H9 (cell line): Measurements from ENCODE around the gene P4HA1. TPM values are rescaled to one million over a fixed set of nuclear protein-coding genes. Genes with fewer than 3 reads are reported as not detected.

Experiments
- DNase-seq: peaks from one replicate; pipeline ENCODE4 v3.0.0-alpha.2; 2017
- H2AFZ ChIP-seq: one replicate; pipeline ENCODE4 v1.6.1; 2013; ENCODE audit warnings: mild to moderate bottlenecking, low read length, control low read depth, moderate library complexity
- H2AK5ac ChIP-seq: 2 replicates; pipeline ENCODE4 v1.6.1; 2013; ENCODE audit warnings: low read length, control low read depth, mixed read lengths; ENCODE audit not compliant: insufficient read length
- H2BK120ac ChIP-seq: one replicate; pipeline ENCODE4 v1.6.1; 2013; ENCODE audit warnings: low read depth, mild to moderate bottlenecking, low read length, control low read depth, inconsistent platforms; ENCODE audit not compliant: poor library complexity, severe bottlenecking
- H2BK12ac ChIP-seq: 2 replicates; pipeline ENCODE4 v1.6.1; 2013; ENCODE audit warnings: low read length, control low read depth, mixed read lengths, low read depth; ENCODE audit not compliant: insufficient read length
- H2BK15ac ChIP-seq: 2 replicates; pipeline ENCODE4 v1.6.1; 2013; ENCODE audit warnings: low read depth, low read length, control low read depth
- H2BK20ac ChIP-seq: one replicate; pipeline ENCODE4 v1.6.1; 2013; ENCODE audit warnings: low read depth, mild to moderate bottlenecking, low read length, control low read depth, inconsistent platforms; ENCODE audit not compliant: poor library complexity, severe bottlenecking
- H2BK5ac ChIP-seq: 2 replicates; pipeline ENCODE4 v1.6.1; 2013; ENCODE audit warnings: low read length, control low read depth, mixed read lengths; ENCODE audit not compliant: insufficient read length
- H3K14ac ChIP-seq: 2 replicates; pipeline ENCODE4 v1.6.1; 2013; ENCODE audit warnings: low read length, control low read depth; ENCODE audit not compliant: insufficient read depth
- H3K18ac ChIP-seq: 2 replicates; pipeline ENCODE4 v1.6.1; 2013; ENCODE audit warnings: low read depth, mild to moderate bottlenecking, mixed read lengths, low read length, control low read depth; ENCODE audit not compliant: insufficient read length
- H3K23ac ChIP-seq: 2 replicates; pipeline ENCODE4 v1.6.1; 2013; ENCODE audit warnings: low read length, control low read depth, mixed read lengths, low read depth; ENCODE audit not compliant: insufficient read length
- H3K23me2 ChIP-seq: 2 replicates; pipeline ENCODE4 v1.6.1; 2013; ENCODE audit warnings: low read depth, mild to moderate bottlenecking, mixed read lengths, low read length, control low read depth; ENCODE audit not compliant: insufficient read length, poor library complexity, severe bottlenecking
- H3K27ac ChIP-seq: 2 replicates; pipeline ENCODE4 v1.5.1; 2013; ENCODE audit warnings: low read length, control low read depth, mixed read lengths, low read depth; ENCODE audit not compliant: insufficient read length
- H3K27me3 ChIP-seq: 2 replicates; pipeline ENCODE4 v1.6.1; 2013; ENCODE audit warnings: low read length, control low read depth, inconsistent platforms; ENCODE audit not compliant: insufficient read depth
- H3K4ac ChIP-seq: 2 replicates; pipeline ENCODE4 v1.6.1; 2013; ENCODE audit warnings: low read depth, mild to moderate bottlenecking, control low read depth, inconsistent platforms, low read length, moderate library complexity
- H3K4me1 ChIP-seq: 2 replicates; pipeline ENCODE4 v1.6.1; 2013; ENCODE audit warnings: low read length, control low read depth, inconsistent platforms; ENCODE audit not compliant: insufficient read depth
- H3K4me2 ChIP-seq: 2 replicates; pipeline ENCODE4 v1.6.1; 2013; ENCODE audit warnings: low read length, control low read depth, mixed read lengths; ENCODE audit not compliant: insufficient read length, insufficient read depth
- H3K56ac ChIP-seq: 2 replicates; pipeline ENCODE4 v1.6.1; 2013; ENCODE audit warnings: low read depth, mild to moderate bottlenecking, mixed read lengths, low read length, control low read depth; ENCODE audit not compliant: insufficient read length
- H3K79me1 ChIP-seq: 2 replicates; pipeline ENCODE4 v1.6.1; 2013; ENCODE audit warnings: low read depth, mild to moderate bottlenecking, moderate library complexity, low read length, control low read depth, inconsistent platforms; ENCODE audit not compliant: insufficient read depth, poor library complexity, severe bottlenecking
- H3K79me2 ChIP-seq: 2 replicates; pipeline ENCODE4 v1.6.1; 2013; ENCODE audit warnings: low read length, control low read depth, inconsistent platforms; ENCODE audit not compliant: insufficient read depth
- H3K9ac ChIP-seq: 2 replicates; pipeline ENCODE4 v1.6.1; 2013; ENCODE audit warnings: low read length, control low read depth, mixed read lengths; ENCODE audit not compliant: insufficient read length; ENCODE audit errors: extremely low read depth
- H3K9me3 ChIP-seq: one replicate; pipeline ENCODE4 v1.6.1; 2013; ENCODE audit warnings: low read depth, low read length, inconsistent platforms; ENCODE audit not compliant: control insufficient read depth
- H3T11ph ChIP-seq: one replicate; pipeline ENCODE4 v1.6.1; 2013; ENCODE audit warnings: mild to moderate bottlenecking, low read length, control low read depth, inconsistent platforms
- H4K20me1 ChIP-seq: one replicate; pipeline ENCODE4 v1.6.1; 2013; ENCODE audit not compliant: control insufficient read depth, insufficient read length, insufficient read depth
- H4K5ac ChIP-seq: 2 replicates; pipeline ENCODE4 v1.6.1; 2013; ENCODE audit warnings: low read depth, mild to moderate bottlenecking, mixed read lengths, low read length, control low read depth; ENCODE audit not compliant: insufficient read length
- H4K8ac ChIP-seq: replicated peaks from 2 replicates; pipeline ENCODE4 v1.6.1; 2013; ENCODE audit warnings: low read length, control low read depth, mixed read lengths, low read depth; ENCODE audit not compliant: insufficient read length
- H4K91ac ChIP-seq: 2 replicates; pipeline ENCODE4 v1.6.1; 2013; ENCODE audit warnings: low read depth, mild to moderate bottlenecking, moderate library complexity, mixed read lengths, low read length, control low read depth; ENCODE audit not compliant: insufficient read length
- H3K27ac Mint-ChIP-seq, 3 experiments: 2 replicates in 2 of 3; 3 replicates in 1 of 3; pipeline ENCODE4 v1.8.0; 2020 to 2021; ENCODE audit warnings: mixed read lengths in 3 of 3, mild to moderate bottlenecking in 1 of 3, moderate library complexity in 1 of 3
- H3K27me3 Mint-ChIP-seq: 2 replicates; pipeline ENCODE4 v1.8.0; 2021; ENCODE audit warnings: low read depth, mild to moderate bottlenecking, moderate library complexity, mixed read lengths
- H3K36me3 Mint-ChIP-seq, 3 experiments: 2 replicates in 2 of 3; 3 replicates in 1 of 3; pipeline ENCODE4 v1.8.0; 2020 to 2021; ENCODE audit warnings: low read depth in 3 of 3, mixed read lengths in 3 of 3; ENCODE audit not compliant: insufficient read depth in 1 of 3
- H3K4me1 Mint-ChIP-seq, 2 experiments: 2 replicates each; pipeline ENCODE4 v1.8.0; 2020; ENCODE audit warnings: mixed read lengths in 2 of 2
- H3K4me3 Mint-ChIP-seq, 2 experiments: 2 replicates in 1 of 2; 3 replicates in 1 of 2; pipeline ENCODE4 v1.8.0; 2020 to 2021; ENCODE audit warnings: mild to moderate bottlenecking in 2 of 2, mixed read lengths in 2 of 2, moderate library complexity in 1 of 2
- H3K9me3 Mint-ChIP-seq, 2 experiments: 2 replicates in 1 of 2; 3 replicates in 1 of 2; pipeline ENCODE4 v1.8.0; 2020; ENCODE audit warnings: mild to moderate bottlenecking in 2 of 2, mixed read lengths in 2 of 2, moderate library complexity in 1 of 2
- CTCF ChIP-seq: fragments of 200-600 bp; sonication (generic); conservative IDR thresholded peaks from 3 replicates; pipeline ENCODE4 v1.8.0; 2021; ENCODE audit warnings: antibody characterized with exemption, mild to moderate bottlenecking
- WGBS: extraction: QIAGEN DNeasy Blood & Tissue Kit; methylation state at CpG from one replicate; pipeline ENCODE4 v1.1.7; 2013; ENCODE audit warnings: missing lambda C conversion rate, low lambda C conversion rate, mixed read lengths; ENCODE audit not compliant: insufficient read length; ENCODE audit errors: extremely low coverage; 5-methylcytosine and 5-hydroxymethylcytosine counted together
- total RNA-seq: library from RNA; stranded (reverse); gene quantifications from 2 replicates; pipeline ENCODE4 v1.2.1, GENCODE V29; 2021

The P4HA1 gene
- total RNA-seq, 1 experiment from 2014 or later, result 48.6 TPM

GRCh38 chr10:73053275-73053674 lies 43.4 kb downstream of the P4HA1 start:
- no peak overlapping the region for H3K23ac ChIP-seq
- no peak overlapping the region for H4K91ac ChIP-seq
- WGBS, result no CpG with 5 or more reads among the region's 4 CpGs
- H3K4ac ChIP-seq, result no peak overlapping the region
- no peak overlapping the region for H3K56ac ChIP-seq
- DNase-seq, result no peak
- Mint-ChIP-seq H3K9me3 (no peaks in the 10 kb centered on the region; a peak in 1 of 5 replicates), H3K27ac (no peak overlapping the region), H3K4me3 (no peak overlapping the region), H3K36me3 (peaks cover 4 to 36% (median 18%) of the 10 kb centered on the region in 3 experiments), H3K4me1 (no peaks in the 10 kb centered on the region), H3K27me3 (no peaks in the 10 kb centered on the region)
- no peak overlapping the region for H2BK12ac ChIP-seq
- no peak overlapping the region for H2BK5ac ChIP-seq
- no peak overlapping the region for H2AFZ ChIP-seq
- H3K23me2 ChIP-seq, result no peaks in the 10 kb centered on the region
- H3K18ac ChIP-seq, result no peak overlapping the region
- H2BK15ac ChIP-seq, result no peak overlapping the region
- no peak overlapping the region for H3K4me2 ChIP-seq
- no peak overlapping the region for H3K9ac ChIP-seq
- no peak overlapping the region for H2BK120ac ChIP-seq
- no peaks in the 10 kb centered on the region for H3K9me3 ChIP-seq
- H2AK5ac ChIP-seq, result no peak overlapping the region
- no peak for TF ChIP-seq CTCF
- no peaks in the 10 kb centered on the region for H3K27me3 ChIP-seq
- H4K8ac ChIP-seq, result no peak overlapping the region
- no peaks in the 10 kb centered on the region for H4K20me1 ChIP-seq
- no peaks in the 10 kb centered on the region for H3K79me1 ChIP-seq
- H3T11ph ChIP-seq, result no peak overlapping the region
- H3K4me1 ChIP-seq, result no peaks in the 10 kb centered on the region
- H3K79me2 ChIP-seq, result no peaks in the 10 kb centered on the region
- H3K27ac ChIP-seq, result no peak overlapping the region
- no peak overlapping the region for H4K5ac ChIP-seq
- H2BK20ac ChIP-seq, result no peak overlapping the region
- H3K14ac ChIP-seq, result no peak overlapping the region
